Stimulated activated CD4-positive, alpha-beta T cell treated with anti-CD3 and anti-CD28 coated beads, TNF-alpha, amount 100 ng/mL, for 24 hours (primary cell): ENCODE results near the gene UBL4A.

Experiments used
- DNase-seq, 3 experiments: peaks; one replicate each; pipeline ENCODE4 v3.0.0-alpha.2; 2020; ENCODE audit warnings: low read depth in 3 of 3

The UBL4A gene

DNA sequence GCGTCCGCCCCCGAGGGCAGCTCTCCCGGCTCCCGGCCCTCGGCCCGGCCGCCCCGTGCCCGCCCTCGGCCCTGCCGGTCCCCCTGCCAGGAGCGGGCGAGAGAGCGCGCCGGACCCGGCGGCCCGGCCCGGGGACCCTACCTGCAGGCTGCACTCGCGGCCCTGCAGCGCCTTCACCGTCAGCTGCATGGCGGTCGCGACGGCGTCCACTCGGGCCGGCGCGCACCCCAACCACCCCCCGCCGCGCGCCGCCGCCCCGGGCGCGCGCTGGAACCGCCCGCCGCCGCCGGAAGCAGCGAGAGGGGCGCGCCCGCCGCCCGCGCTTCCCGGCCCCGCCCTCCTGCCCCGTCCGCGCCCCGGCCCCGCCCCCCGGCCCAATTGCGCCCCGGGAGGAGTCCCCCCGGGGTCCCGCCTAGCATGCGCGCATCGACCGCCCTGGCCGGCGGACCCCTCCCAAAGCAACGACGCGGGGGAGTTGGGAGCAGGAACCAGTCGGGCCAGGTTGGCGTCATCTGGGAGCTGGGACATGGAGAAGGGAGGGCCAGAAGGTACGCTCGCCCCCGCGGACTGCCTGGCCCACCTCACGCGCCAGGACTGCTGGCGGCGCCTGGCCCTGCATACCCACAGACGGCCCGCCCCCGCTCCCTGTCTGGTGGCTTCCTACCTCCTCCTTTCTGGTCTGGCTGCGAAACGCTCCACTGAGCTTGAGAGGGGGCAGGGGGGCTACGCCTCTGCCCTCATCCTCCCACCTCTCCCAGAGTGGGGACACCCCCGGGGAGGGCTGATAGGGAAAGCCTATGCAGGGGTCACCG, at the start of gene UBL4A:
Gene UBL4A (minus strand): TSS at position 220 of the 812 bp plus-strand sequence. CDS start 31 bp downstream, at position 189.
- peak in 2 of 3 experiments; percentile 26 to 51 for DNase-seq

DNA sequence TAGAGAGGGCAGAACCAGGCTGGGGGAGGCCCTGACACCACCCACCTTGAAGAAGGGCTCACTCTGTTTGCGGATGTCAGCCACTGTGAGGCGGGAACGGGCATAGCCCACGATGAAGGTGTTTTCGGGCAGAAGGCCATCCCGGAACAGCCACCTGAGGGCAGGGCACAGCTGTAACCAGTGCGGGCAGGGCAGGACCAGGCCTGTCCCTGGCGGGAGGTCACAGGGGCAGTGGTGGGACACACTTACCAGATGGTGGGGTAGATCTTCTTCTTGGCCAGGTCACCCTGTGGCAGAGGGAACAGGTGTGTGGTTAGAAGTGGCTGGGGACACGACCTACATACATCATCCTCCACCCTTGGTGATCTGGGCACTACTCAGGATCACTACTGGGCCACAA, 49.5 kb upstream of the UBL4A start:
- no peak for DNase-seq

DNA sequence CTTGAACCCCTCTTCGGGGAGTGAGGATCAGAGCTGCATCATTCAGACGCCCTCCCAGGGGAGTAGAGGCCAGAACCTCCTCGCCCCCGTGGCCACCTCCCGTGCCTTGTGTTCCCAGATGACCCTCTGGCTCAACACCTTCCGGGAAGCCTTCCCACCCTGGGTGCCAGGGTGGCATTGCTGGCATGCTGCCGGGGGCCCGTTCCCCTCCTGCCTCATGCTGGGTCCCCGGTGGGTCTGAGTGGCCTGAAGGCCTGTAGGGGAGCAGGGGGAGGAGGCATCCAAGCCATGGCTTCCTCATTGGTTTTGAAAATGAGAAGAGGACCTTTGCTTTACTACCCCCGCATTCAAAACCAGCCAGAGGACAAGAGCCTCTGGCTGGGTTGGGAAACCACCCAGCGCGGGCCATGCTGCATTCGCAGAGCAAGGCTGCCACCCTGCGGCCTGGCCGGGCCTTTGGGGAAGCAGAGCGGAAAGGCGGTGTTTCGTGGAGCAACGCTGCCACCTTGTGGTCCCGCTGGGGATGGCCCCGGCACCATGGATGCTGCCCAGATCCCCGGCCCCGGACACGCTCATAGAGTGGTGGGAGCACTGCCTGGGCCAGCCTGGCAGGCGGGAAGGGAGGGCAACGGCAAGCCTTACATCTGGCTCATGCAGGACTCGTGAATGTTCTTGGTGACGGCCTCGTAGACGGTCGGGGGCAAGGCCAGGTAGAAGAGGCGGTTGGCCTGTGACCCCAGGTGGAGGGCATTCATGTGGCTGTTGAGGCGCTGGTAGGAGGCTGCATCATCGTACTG, 48.3 kb upstream of the UBL4A start:
- DNase-seq: peak; percentile 69 to 82 (median 70)

DNA sequence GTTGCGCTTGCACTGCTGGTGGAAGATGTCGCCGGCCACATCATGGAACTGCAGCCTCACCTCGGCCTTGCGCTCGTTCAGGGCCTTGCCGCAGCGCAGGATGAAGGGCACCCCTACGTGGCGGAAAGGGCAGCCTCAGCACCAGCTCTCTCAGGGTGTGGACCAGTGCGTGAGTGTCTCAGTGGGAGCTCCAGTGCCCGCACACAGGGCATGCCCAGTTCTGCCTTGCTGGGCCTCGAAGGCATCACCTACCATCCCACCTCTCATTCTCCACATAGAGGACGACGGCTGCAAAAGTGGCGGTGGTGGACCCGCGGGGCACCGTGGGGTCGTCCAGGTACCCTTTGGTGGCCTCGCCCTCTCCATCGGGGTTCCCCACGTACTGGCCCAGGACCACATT, 46.3 kb upstream of the UBL4A start:
- DNase-seq: no peak

DNA sequence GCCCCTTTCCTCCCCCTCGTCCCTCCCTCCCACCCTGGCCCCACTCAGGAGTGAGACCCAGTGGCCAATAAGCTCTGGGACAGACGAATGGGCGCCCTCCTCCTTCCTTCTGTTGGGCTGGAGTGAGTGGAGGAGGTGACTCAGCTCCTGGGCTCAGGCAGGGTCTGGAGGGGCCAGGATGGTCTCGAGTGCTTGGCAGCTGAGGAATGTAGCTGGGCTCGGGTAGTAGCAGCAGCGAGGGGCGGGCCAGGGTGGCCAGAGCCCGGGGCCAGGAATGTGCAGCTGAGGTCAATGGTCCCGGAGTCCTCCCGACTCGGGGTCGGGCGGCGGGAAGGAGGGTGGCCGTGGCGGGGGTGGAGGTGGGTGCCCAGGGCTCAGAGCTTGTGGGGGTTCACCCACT, 45.2 kb upstream of the UBL4A start:
- DNase-seq: no peak

DNA sequence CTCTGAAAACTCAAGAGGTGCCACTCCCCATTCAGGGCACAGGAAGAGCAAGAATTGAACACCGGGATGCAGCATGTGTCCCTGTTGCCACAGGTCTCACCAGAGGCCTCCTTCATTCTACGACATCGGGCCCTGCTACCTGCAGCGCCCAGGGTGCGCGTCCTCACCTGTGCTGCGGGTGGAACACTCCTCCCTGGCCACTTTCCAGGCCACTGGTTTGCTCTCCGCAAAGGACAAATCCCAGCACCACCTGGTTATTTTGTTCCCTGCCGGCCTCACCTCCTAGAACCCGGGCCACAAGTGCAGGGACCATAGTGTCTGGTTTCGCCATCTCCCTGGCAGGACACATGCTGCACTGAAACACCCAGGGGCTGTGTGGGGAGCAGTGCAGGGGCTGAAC, 43.9 kb upstream of the UBL4A start:
- DNase-seq: no peak

DNA sequence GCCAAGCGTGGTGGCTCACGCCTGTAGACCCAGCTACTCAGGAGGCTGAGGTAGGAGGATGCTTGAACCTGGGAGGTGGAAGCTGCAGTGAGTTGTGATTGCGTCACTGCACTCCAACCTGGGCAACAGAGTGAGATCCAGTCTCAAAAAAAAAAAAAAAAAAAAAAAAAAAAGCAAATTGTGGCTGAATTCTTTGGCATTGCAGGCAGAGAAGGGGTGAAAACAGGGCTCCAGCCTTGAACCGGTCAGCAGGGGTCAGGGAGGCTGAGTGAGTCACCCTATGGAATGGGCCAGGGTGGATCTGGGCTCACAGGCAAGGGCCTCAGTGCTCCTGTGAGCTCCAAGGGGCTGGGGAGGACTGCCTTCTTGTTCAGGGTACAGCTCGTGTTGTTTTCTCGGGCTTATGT, 42.8 kb upstream of the UBL4A start:
- no peak for DNase-seq

DNA sequence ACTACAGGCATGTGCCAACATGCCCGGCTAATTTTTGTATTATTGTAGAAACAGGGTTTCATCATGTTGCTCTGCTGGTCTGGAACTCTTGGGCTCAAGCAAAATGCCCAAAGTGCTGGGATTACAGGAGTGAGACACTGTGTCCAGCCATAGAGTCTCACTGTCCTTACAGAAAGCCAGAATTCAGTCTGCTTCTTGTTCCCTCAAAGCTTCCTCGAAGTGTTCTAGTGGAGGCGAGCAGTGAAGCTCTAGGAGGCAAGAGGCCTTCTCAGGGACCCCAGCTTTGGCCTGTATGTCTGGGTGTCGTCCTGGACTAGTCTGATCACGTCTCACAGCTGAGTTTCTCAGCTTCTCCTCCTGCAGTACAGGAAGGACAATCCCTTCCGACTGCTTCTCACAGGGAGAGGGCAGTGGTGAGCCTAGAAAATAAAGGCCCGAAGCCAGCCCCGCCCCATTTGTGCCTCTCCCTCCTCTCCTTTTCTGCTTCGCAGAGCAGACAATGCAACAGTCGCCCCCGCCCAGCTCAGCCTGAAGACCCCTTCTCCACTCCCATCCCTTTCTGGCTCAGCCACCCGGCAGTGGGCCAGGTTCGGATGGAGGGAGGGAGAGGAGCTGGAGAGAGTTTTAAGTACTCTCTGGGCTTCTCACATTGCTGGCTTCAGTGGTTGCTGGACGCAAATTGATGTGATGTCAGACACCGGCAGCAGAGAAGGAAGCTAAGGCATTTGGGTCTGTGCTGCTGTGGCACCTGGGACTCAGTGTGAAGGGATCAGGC, 40.7 kb upstream of the UBL4A start:
- peak in 1 of 3 experiments; percentile 66 for DNase-seq

DNA sequence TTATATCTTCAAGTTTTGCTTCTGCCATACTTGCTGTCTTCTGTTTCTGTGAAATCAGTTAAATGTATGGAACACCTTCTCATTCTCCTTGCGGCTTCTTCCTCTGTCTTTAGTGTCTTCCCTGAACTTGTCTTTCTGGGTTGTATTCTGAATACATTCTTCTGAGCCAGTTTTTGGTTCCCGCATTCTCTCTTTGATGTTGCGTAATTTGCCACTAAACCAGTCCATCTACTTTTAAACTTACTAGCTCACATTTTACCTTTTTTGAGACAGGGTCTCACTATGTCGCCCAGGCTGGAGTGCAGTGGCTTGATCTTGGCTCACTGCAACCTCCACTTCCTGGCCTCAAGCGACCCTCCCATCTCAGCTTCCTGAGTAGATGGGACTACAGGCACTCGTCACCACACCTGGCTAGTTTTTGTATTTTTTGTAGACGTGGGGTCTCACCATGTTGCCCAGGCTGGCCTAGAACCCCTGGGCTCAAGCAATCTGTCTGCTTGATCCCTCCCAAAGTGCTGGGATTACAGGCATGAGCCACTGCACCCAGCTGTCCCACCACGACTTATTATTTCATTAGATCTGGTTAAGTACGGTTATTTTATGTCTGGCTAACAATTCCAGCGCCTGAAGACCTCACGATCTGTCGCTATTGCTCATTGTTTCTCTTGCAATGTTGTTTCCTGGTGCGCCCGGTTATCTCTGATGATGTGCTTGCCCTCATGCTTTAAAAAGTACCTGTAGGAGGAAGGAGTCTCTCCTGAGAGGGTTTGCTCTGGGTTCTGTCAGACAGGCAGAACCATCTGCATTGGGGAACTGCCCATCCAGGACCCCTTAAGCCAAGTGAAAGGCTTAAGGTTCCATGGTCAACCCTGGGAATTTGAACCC, 39.4 kb upstream of the UBL4A start:
- no peak for DNase-seq

DNA sequence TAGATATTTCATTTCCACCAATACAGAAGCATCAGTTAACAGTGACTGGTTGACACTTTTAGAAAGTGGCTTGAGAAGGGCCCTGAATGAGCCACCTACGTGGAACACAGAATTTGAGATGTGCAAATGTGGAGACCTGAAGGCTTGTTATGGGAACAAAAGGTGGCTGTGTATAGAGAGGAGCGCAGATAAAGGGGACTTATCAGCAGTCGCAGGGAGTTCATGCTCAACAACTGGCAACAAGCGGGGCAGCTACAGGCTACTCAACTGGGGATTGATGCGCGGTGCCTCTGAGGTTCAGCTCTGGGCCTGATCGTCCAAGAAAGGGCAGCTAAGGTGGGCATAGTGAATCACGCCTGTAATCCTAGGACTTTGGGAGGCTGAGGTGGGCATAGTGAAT, 33.0 kb upstream of the UBL4A start:
- no peak for DNase-seq

DNA sequence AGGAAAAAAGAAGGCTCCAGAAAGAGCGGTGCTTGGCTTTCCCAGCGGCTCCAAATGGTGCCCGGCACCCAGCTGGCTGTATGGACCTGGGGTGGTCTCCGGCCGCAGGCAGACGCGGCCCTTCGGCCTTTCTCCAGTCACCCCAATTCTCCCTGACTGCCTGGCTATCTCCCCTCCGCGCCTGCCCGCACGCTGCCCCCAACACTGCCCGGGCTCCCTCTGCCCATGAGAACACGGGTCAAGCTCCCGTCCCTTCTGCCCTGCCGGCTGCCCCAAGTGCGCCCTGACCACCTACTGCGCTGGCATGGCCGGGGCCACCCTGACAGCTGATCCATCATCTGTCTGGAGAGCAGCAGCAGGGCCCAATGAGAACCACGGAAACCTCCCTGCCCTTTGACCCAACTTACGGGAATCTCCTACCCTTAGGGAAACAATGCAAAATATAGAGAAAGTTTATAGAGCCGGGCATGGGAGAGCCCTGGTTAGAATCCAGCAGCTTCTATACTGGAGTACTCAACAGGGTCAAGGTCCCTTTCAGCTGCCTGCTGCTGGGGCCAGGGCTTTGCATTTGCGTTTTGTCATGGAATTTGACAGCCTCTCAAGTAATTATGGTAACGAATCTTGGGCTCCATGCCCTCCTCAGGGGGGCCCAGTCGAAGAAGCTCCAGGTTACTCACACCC, 30.8 kb upstream of the UBL4A start:
- DNase-seq: no peak

DNA sequence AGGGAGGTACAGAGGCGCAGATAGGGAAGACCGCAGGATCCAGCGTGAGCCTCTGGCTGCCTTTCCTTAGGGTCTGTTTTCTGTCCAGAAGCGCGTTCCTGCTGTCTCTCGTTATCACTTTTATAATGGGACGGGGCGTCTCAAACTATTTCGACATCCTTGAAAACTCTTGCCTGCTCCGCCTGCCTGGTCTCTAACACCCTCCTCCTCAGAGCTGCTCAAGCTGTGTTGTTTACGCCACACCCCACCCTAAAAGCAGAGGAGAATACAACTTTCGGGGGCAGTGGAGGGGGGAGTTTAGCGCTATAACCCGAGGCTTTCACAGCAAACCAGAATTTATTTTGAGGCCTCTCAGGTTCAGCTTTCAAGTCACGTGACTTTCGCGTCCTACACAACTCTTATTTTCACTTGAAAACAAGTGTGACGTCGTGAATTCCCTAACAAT, 30.3 kb upstream of the UBL4A start:
- no peak for DNase-seq

DNA sequence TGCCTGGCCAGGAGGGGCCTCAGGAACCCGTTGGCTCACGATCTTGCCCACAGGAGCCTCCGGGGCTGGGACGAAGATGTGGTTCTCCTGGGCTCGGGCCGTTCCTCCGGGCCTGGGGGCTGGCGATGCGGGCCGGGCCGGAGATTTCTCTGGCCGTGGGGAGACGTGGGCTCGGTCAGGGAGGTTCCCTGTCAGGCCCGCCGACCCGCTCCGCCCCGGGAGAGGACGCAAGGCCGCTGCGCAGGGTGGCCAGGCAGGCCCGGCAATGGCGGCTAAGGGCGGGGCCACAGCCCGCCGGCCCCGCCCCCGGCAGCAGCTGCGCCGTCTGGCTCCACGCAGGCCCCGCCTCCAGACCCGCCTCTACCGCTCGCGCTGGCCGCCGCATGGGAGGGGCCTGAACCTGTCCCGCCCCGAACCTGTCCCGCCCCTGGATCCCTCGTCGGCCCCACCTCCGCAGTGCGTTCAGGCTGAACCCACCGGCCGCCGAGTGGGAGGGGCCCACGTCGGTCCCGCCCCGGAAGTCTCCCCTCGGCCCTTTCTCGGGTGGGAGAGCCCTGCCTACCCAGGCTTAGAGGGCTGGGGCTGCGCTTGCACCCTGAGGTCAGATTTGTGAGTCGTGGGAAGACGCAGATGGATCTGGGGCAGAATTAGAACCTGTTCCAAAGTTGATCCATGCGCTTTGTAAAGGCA, 29.7 kb upstream of the UBL4A start, which contains the start of gene FAM3A:
Gene FAM3A (minus strand): TSS at position 267 of the 690 bp plus-strand sequence. CDS start 460 bp downstream, outside the sequence.
- peak; percentile 83 to 92 (median 85) for DNase-seq

DNA sequence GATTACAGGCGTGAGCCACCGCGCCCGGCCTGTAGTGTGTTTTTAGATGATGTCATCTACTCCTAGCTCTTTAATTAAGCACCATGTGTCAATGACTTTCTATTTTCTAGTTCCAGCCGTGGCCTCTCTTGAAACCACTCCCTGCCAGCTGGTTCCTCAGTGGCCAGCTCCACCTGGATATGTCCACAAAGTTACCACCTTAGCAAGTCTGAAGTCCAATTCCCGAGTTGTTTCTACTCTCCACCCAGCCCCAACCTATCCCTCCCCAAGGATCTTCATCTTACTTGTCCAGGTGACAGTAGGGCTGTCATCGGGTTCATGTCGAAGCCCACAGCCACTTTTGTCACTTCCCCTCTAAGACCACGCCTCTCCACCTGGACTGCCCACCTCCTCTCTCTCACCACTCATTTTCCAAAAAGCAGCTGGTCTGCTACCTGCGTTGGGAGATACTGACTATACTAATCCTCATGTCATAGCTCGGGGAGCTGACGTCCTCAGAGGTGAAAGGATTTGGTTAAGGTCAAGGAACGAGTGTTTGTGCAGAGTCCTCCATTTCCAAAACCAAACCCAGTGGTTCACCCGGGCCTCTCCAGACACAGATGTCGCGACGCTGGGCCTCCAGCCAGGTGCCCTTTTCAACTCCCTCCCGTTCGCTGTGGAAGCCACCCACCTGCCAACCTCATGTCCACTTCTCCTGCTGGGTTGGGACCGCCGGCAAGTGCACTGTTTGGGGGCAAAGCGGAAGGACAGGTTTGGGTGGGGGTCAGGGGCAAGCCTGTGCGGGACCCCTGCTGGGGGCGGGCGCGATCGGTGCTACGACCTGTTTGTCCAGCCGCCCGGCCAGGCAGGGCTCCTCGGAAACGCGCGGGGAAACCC, 28.9 kb upstream of the UBL4A start:
- DNase-seq: peak in 1 of 3 experiments; percentile 15

DNA sequence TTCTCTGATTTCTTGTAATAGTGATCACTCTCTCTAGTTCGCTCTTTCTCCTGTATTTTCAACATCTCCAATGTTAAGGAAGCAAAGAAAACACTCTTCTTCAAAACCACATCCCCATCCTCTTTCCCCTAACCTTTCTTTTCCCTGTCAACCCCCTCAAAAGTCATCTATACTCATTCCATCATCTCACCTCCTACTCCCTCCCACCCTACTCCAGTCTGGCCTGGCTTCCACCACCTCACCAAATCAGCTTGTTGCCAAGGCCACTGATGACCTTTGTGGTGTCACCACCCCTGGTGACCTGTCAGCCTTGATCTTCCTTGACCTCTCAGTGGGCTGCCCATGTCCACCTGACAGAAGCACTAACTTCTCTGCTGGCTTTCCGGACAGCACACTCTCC, 27.3 kb upstream of the UBL4A start:
- DNase-seq: no peak

DNA sequence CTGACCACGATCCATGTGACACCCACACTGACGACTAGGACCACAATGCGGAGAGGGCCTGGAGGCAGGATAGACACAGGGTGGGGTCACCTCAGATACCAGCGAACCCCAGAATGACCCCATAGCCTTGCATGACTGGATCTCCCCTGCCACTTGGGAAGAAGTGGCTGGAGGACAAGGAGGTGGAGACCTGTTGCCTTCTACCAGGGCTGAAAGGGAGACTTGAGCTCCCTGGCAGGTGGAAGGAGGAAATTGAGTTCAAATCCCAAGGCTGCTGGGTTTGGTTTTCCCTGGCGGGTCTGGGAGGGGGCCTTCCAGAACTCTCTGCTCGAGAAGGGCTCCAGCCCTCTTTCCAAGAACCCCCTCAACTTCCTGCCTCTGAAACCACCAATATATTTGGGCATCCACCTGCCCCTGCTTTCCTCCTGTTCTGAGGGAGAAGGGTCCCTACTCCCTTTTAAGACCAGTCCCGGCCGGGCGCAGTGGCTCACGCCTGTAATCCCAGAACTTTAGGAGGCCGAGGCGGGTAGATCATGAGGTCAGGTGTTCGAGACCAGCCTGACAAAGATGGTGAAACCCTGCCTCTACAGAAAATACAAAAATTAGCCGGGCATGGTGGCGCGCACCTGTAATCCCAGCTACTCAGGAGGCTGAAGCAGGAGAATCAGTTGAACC, 26.6 kb upstream of the UBL4A start:
- DNase-seq: no peak

DNA sequence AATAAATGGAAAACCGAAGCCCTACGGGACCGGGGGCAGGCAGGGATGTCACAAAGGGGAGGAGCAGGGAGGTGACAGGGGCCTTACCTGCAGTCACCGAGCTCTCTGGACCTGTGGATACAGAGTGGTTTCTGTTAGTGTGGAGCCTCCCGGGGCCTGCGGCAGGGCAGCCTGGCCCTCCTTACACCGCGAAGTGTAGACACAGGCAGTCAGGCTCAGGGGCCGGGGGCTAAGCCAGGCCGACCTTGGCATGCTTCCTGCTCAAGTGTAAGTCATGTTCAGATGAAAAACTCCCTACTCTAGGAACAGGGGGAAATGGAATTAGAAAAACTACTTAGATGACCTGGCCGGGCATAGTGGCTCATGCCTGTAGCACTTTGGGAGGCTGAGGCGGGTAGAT, 25.3 kb upstream of the UBL4A start:
- DNase-seq: no peak

DNA sequence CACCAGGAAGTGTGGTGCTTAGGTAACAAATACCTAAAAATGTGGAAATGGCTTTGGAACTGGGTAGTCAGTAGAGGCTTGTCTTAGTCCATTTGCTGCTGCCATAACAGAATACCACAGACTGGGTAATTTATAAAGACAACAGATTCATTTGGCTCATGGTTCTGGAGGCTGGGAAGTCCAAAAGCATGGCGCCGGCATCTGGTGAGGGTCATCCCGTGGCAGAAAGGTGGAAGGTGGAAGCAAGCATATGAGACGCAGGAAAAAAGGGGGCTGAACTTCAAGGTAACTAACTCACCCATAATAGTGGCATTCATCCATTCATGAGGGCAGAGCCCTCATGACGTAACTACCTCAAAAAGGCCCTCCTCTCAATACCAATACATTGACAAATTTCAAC, 23.0 kb upstream of the UBL4A start:
- DNase-seq: no peak
